NT2/D1 (cell line): ENCODE results near the gene LAPTM5.

ENCODE experiments used
- SUZ12 ChIP-seq: IDR thresholded peaks from 2 replicates; pipeline ENCODE4 v1.6.1; 2011; ENCODE audit not compliant: insufficient read length, insufficient read depth; ENCODE audit errors: extremely low read depth
- YY1 ChIP-seq: IDR thresholded peaks from 2 replicates; pipeline ENCODE4 v1.6.1; 2011; ENCODE audit not compliant: insufficient read length, insufficient read depth

DNA sequence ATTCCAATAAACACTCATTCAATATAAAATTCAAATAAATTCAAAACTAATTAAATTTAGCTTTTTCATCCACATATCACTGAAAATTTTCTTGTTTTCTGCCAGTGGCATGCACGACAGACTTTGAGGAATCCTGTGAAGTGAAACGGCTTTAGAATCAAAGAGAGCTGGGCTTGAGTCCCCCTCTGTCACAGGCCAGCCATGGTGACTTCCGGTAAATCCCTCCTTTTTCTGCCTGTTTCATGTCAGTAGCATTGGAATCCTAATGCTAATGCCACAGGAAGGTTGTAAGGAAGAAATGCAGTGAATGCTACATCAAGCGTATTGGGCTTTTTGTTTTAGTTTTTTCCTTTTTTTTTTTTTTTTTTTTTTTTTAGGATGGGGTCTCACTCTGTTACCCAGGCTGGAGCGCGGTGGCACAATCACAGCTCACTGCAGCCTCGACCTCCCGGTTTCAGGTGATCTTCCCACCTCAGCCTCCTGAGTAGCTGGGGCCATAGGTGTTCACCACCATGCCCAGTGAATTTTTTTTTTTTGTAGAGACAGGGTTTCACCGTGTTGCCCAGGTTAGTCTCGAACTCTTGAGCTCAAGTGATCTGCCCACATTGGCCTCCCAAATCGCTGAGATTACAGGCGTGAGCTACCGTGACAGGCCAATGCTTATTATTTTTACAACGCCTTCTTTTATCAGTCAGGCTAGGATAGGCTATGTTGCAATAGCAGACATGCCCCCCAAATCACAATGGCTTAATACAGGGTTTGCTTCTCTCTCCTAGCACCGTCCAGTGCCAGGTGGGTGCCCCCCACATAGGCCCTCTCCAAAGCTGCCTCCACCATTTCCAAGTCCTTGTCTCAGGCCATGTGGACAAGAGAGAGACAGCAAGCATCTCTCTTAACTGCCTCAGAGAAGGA is 30.5 kb downstream of the LAPTM5 start:
- TF ChIP-seq SUZ12 (no peak), YY1 (no peak)
